K562 (cell line): ENCODE results near the gene TBC1D16. TPM values are rescaled to one million over a fixed set of nuclear protein-coding genes. Genes with fewer than 3 reads are reported as not detected.

Source experiments
- ATAC-seq: fragments of 200-7000 bp; cut with Tn5 transposase; 3 replicates; pipeline ENCODE4 v1.9.1; 2020; ENCODE audit warnings: moderate library complexity
- BruUV-seq: library from RNA; stranded (reverse); fragments of 400-500 nt; replicated peaks from 2 replicates; lab custom pipeline; 2021; lab: Mats Ljungman, UMichigan
- CTCF ChIA-PET: fragments of 300-600 bp; formaldehyde crosslinking; extraction: SDS; loops from one replicate; lab custom pipeline; 2021; ENCODE audit warnings: low intra/inter-chr PET ratio; lab: Yijun Ruan, JAX
- POLR2A ChIA-PET: fragments of 300-600, 350-650 bp; sonication (Branson Sonifier 250); formaldehyde crosslinking; extraction: SDS; loops from one replicate; lab custom pipeline; 2021; ENCODE audit warnings: antibody characterized with exemption, inconsistent platforms; lab: Yijun Ruan, JAX
- DNase-seq, 4 experiments: peaks; one replicate each; pipeline versions ENCODE4 v3.0.0 to v3.0.0-alpha.2; 2011 to 2018; ENCODE audit warnings: low spot score in 3 of 4, mixed read lengths in 3 of 4; ENCODE audit errors: extremely low read depth in 1 of 4
- FAIRE-seq: peaks from 2 replicates; lab custom pipeline; 2011; peaks lifted over from hg19 to GRCh38; lab: Jason Lieb, UNC
- H2AFZ ChIP-seq: 2 replicates; pipeline ENCODE4 v1.6.0; 2011; ENCODE audit warnings: low read depth, low read length, control low read depth, inconsistent platforms
- H3K27ac ChIP-seq: fragments of 200-600 bp; 3 replicates; pipeline ENCODE4 v1.8.0; 2011; ENCODE audit warnings: low read depth, mild to moderate bottlenecking, control low read depth, inconsistent platforms, low read length, moderate library complexity, mixed read lengths; ENCODE audit errors: extremely low read depth
- H3K27me3 ChIP-seq, 2 experiments: fragments of 300-600 bp in 1 of 2; 2 replicates in 1 of 2; 3 replicates in 1 of 2; pipeline versions ENCODE4 v1.6.0 to v1.8.0; 2011; ENCODE audit warnings: inconsistent platforms in 2 of 2, low read length in 2 of 2, mild to moderate bottlenecking in 1 of 2, mixed read lengths in 1 of 2, moderate library complexity in 1 of 2; ENCODE audit not compliant: control insufficient read depth in 2 of 2, insufficient read depth in 2 of 2
- H3K36me3 ChIP-seq: fragments of 300-600 bp; 3 replicates; pipeline ENCODE4 v1.8.0; 2011; ENCODE audit warnings: mild to moderate bottlenecking, low read length, inconsistent platforms; ENCODE audit not compliant: control insufficient read depth, insufficient read depth
- H3K4me1 ChIP-seq, 2 experiments: fragments of 200-600 bp in 1 of 2; replicated peaks in 1 of 2; 2 replicates in 1 of 2; 3 replicates in 1 of 2; pipeline versions ENCODE4 v1.5.1 to v1.8.0; 2011; ENCODE audit warnings: inconsistent platforms in 2 of 2, low read length in 2 of 2, mild to moderate bottlenecking in 1 of 2, mixed read lengths in 1 of 2, moderate library complexity in 1 of 2; ENCODE audit not compliant: control insufficient read depth in 2 of 2, insufficient read depth in 2 of 2
- H3K4me2 ChIP-seq: 2 replicates; pipeline ENCODE4 v1.6.1; 2011; ENCODE audit warnings: low read length, control low read depth, inconsistent platforms, mixed read lengths; ENCODE audit not compliant: insufficient read depth
- H3K4me3 ChIP-seq: fragments of 200-600 bp; sonication (generic), shearing (Covaris generic); 2 replicates; pipeline ENCODE4 v1.5.1; 2016; ENCODE audit warnings: control low read depth, inconsistent platforms
- H3K79me2 ChIP-seq: fragments of 200-600 bp; 3 replicates; pipeline ENCODE4 v1.8.0; 2011; ENCODE audit warnings: low read length, inconsistent platforms; ENCODE audit not compliant: control insufficient read depth, insufficient read depth
- H3K9ac ChIP-seq, 2 experiments: 2 replicates each; pipeline versions ENCODE4 v1.6.0 to v1.6.1; 2011; ENCODE audit warnings: low read depth in 2 of 2, low read length in 2 of 2, control low read depth in 1 of 2, inconsistent platforms in 1 of 2, mild to moderate bottlenecking in 1 of 2, mixed read lengths in 1 of 2; ENCODE audit not compliant: insufficient read depth in 1 of 2
- H3K9me1 ChIP-seq: one replicate; pipeline ENCODE4 v1.6.0; 2011; ENCODE audit warnings: inconsistent platforms, mild to moderate bottlenecking, low read length, moderate library complexity; ENCODE audit not compliant: control insufficient read depth, insufficient read depth
- H3K9me3 ChIP-seq: replicated peaks from 2 replicates; pipeline ENCODE4 v1.5.1; 2011; ENCODE audit warnings: low read depth, low read length, inconsistent platforms; ENCODE audit not compliant: control insufficient read depth, insufficient read depth
- H4K20me1 ChIP-seq: replicated peaks from 2 replicates; pipeline ENCODE4 v1.6.1; 2011; ENCODE audit warnings: low read length, inconsistent platforms, mixed read lengths; ENCODE audit not compliant: control insufficient read depth, insufficient read depth
- RFX1 ChIP-seq: fragments of 450-650 bp; IDR thresholded peaks from 2 replicates; pipeline ENCODE4 v1.6.1; 2016; ENCODE audit warnings: mild to moderate bottlenecking, moderate library complexity
- ZNF780A ChIP-seq: fragments of 250-450 bp; sonication (Bioruptor Pico); IDR thresholded peaks from 2 replicates; pipeline ENCODE4 v1.5.0; 2021; ENCODE audit warnings: mild to moderate bottlenecking
- WGBS: fragments of 100-300 bp; shearing (Covaris generic); methylation state at CpG from one replicate; pipeline ENCODE4 v1.1.6; 2016; ENCODE audit warnings: low coverage, mixed read lengths; ENCODE audit not compliant: insufficient coverage; ENCODE audit errors: missing lambda C conversion rate; 5-methylcytosine and 5-hydroxymethylcytosine counted together
- in situ Hi-C: fragments of 300-500 bp; cut with MboI; formaldehyde crosslinking; loops from 4 replicates; pipeline ENCODE4 v1.15.0; 2018; ENCODE audit warnings: inconsistent platforms, mixed read lengths
- intact Hi-C: fragments of 100-400 bp; cut with micrococcal nuclease; formaldehyde crosslinking; loops from 2 replicates; pipeline ENCODE4 v1.14.2; 2022
- polyA plus RNA-seq, 8 experiments: library from polyadenylated mRNA; depleted of rRNA in 4 of 8; stranded (reverse) in 5 of 8; unstranded in 3 of 8; fragments of >200 nt; fragmentation: Nextera tagmentation in 2 of 8; fragmentation: Illumina TruSeq in 1 of 8; extraction: Ambion mirVana in 2 of 8; extraction: Trizol in 1 of 8; gene quantifications; 2 replicates each; pipeline versions ENCODE4 v1.2.1 to v1.2.3, GENCODE V29; 2011 to 2014; ENCODE audit warnings: inconsistent platforms in 1 of 8, missing spikeins in 1 of 8
- total RNA-seq, 7 experiments: library from RNA; depleted of rRNA in 6 of 7; stranded (reverse); fragments of >200 nt in 6 of 7; fragmentation: Illumina TruSeq in 2 of 7; extraction: Trizol in 2 of 7; gene quantifications; 2 replicates each; pipeline versions ENCODE4 v1.2.1 to v1.2.3, GENCODE V29; 2011 to 2021; ENCODE audit warnings: low replicate concordance in 1 of 7
- TF ChIP-seq, protein P1 (sequence below): sonication (generic); formaldehyde crosslinking; IDR thresholded peaks from 2 replicates; pipeline ENCODE4 v1.8.0; 2023; ENCODE audit warnings: missing genetic modification reagents, mild to moderate bottlenecking, borderline replicate concordance
- TF ChIP-seq, protein P2 (sequence below): fragments of 450-650 bp; IDR thresholded peaks from 2 replicates; pipeline ENCODE4 v1.6.1; 2017; ENCODE audit warnings: mild to moderate bottlenecking, moderate library complexity
- TF ChIP-seq, protein P3 (sequence below): fragments of 450-650 bp; formaldehyde crosslinking; IDR thresholded peaks from 2 replicates; pipeline ENCODE4 v1.4.0; 2020; ENCODE audit warnings: mild to moderate bottlenecking, mixed read lengths
- TF ChIP-seq, protein P4 (sequence below): fragments of 250-450 bp; sonication (Bioruptor Pico); IDR thresholded peaks from 2 replicates; pipeline ENCODE4 v1.8.0; 2022; ENCODE audit warnings: inconsistent platforms
- TF ChIP-seq, protein P5 (sequence below), 2 experiments: fragments of 150-350 bp in 1 of 2; IDR thresholded peaks; 2 replicates each; pipeline ENCODE4 v1.6.1; 2012 to 2016; ENCODE audit warnings: low read depth in 2 of 2, low read length in 2 of 2, mild to moderate bottlenecking in 1 of 2, moderate library complexity in 1 of 2

TBC1D16 gene
- total and polyA plus RNA-seq, 9 of the 15 experiments (the other 6 are each of a cell fraction or from before 2014, with no cell fraction given), result 0.01 to 0.20 (median 0.03) TPM; not detected in 1

DNA sequence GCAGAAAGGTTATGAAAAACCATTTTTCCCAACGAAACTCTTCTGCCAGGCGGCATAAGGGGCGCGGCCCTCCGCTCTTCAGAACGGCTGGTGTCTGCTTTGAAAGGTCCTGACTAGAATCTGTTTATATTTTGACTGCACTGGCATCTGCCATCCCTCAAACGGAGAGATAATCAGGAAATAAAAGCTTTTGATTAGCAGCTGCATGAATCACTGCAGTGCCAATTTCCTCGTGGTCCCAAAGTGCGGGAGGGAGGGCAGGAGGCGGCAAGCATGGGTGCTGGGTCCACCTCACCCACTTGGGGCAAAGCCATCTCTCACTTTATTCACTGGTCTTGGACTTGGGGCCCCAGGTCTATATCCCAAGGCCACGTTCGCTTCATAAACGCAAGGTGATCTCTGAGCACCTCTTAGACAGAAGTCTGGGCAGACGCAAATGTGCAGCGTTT is 49.7 kb downstream of the TBC1D16 start:
- H3K4me1 ChIP-seq, result peaks cover 0 to 16% of the 10 kb centered on the region in 2 experiments; a peak in 2 of 5 replicates
- H3K27me3 ChIP-seq, result peaks cover 66 to 90% of the 10 kb centered on the region in 2 experiments
- WGBS, result 2% methylated on average over 15 of the region's 15 CpGs
- intact Hi-C loops (no loop called here), in situ Hi-C loops (no loop called here)
- H3K9me3 ChIP-seq, result no peaks in the 10 kb centered on the region
- BruUV-seq, result no TSS peak
- H3K9ac ChIP-seq, result no peak overlapping the region
- H3K79me2 ChIP-seq, result no peaks in the 10 kb centered on the region
- no peaks in the 10 kb centered on the region for H3K36me3 ChIP-seq
- H3K27ac ChIP-seq, result no peak overlapping the region
- no peak for ATAC-seq
- no peaks in the 10 kb centered on the region for H3K9me1 ChIP-seq
- ChIA-PET POLR2A (interaction anchor here (0.6 to 0.7 kb wide), 4 partner anchors 17 to 965 kb away, joined by 3 read pairs; no protein-coding TSS in a partner anchor), CTCF (no interaction called here)
- FAIRE-seq, result no peak
- no peak overlapping the region for H3K4me3 ChIP-seq
- H3K4me2 ChIP-seq, result no peak overlapping the region
- peaks cover 4% of the 10 kb centered on the region for H4K20me1 ChIP-seq
- TF ChIP-seq, protein P1, sequence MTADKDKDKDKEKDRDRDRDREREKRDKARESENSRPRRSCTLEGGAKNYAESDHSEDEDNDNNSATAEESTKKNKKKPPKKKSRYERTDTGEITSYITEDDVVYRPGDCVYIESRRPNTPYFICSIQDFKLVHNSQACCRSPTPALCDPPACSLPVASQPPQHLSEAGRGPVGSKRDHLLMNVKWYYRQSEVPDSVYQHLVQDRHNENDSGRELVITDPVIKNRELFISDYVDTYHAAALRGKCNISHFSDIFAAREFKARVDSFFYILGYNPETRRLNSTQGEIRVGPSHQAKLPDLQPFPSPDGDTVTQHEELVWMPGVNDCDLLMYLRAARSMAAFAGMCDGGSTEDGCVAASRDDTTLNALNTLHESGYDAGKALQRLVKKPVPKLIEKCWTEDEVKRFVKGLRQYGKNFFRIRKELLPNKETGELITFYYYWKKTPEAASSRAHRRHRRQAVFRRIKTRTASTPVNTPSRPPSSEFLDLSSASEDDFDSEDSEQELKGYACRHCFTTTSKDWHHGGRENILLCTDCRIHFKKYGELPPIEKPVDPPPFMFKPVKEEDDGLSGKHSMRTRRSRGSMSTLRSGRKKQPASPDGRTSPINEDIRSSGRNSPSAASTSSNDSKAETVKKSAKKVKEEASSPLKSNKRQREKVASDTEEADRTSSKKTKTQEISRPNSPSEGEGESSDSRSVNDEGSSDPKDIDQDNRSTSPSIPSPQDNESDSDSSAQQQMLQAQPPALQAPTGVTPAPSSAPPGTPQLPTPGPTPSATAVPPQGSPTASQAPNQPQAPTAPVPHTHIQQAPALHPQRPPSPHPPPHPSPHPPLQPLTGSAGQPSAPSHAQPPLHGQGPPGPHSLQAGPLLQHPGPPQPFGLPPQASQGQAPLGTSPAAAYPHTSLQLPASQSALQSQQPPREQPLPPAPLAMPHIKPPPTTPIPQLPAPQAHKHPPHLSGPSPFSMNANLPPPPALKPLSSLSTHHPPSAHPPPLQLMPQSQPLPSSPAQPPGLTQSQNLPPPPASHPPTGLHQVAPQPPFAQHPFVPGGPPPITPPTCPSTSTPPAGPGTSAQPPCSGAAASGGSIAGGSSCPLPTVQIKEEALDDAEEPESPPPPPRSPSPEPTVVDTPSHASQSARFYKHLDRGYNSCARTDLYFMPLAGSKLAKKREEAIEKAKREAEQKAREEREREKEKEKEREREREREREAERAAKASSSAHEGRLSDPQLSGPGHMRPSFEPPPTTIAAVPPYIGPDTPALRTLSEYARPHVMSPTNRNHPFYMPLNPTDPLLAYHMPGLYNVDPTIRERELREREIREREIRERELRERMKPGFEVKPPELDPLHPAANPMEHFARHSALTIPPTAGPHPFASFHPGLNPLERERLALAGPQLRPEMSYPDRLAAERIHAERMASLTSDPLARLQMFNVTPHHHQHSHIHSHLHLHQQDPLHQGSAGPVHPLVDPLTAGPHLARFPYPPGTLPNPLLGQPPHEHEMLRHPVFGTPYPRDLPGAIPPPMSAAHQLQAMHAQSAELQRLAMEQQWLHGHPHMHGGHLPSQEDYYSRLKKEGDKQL (CRISPR knock-in tag), result no peak
- TF ChIP-seq, protein P2, sequence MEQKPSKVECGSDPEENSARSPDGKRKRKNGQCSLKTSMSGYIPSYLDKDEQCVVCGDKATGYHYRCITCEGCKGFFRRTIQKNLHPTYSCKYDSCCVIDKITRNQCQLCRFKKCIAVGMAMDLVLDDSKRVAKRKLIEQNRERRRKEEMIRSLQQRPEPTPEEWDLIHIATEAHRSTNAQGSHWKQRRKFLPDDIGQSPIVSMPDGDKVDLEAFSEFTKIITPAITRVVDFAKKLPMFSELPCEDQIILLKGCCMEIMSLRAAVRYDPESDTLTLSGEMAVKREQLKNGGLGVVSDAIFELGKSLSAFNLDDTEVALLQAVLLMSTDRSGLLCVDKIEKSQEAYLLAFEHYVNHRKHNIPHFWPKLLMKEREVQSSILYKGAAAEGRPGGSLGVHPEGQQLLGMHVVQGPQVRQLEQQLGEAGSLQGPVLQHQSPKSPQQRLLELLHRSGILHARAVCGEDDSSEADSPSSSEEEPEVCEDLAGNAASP, result no peak
- TF ChIP-seq, protein P3, sequence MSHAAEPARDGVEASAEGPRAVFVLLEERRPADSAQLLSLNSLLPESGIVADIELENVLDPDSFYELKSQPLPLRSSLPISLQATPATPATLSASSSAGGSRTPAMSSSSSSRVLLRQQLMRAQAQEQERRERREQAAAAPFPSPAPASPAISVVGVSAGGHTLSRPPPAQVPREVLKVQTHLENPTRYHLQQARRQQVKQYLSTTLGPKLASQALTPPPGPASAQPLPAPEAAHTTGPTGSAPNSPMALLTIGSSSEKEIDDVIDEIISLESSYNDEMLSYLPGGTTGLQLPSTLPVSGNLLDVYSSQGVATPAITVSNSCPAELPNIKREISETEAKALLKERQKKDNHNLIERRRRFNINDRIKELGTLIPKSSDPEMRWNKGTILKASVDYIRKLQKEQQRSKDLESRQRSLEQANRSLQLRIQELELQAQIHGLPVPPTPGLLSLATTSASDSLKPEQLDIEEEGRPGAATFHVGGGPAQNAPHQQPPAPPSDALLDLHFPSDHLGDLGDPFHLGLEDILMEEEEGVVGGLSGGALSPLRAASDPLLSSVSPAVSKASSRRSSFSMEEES (CRISPR knock-in tag), result no peak
- TF ChIP-seq ZNF780A (CRISPR knock-in tag) (no peak), RFX1 (no peak)
- TF ChIP-seq, protein P4, sequence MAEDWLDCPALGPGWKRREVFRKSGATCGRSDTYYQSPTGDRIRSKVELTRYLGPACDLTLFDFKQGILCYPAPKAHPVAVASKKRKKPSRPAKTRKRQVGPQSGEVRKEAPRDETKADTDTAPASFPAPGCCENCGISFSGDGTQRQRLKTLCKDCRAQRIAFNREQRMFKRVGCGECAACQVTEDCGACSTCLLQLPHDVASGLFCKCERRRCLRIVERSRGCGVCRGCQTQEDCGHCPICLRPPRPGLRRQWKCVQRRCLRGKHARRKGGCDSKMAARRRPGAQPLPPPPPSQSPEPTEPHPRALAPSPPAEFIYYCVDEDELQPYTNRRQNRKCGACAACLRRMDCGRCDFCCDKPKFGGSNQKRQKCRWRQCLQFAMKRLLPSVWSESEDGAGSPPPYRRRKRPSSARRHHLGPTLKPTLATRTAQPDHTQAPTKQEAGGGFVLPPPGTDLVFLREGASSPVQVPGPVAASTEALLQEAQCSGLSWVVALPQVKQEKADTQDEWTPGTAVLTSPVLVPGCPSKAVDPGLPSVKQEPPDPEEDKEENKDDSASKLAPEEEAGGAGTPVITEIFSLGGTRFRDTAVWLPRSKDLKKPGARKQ (CRISPR knock-in tag), result no peak
- TF ChIP-seq, protein P5, sequence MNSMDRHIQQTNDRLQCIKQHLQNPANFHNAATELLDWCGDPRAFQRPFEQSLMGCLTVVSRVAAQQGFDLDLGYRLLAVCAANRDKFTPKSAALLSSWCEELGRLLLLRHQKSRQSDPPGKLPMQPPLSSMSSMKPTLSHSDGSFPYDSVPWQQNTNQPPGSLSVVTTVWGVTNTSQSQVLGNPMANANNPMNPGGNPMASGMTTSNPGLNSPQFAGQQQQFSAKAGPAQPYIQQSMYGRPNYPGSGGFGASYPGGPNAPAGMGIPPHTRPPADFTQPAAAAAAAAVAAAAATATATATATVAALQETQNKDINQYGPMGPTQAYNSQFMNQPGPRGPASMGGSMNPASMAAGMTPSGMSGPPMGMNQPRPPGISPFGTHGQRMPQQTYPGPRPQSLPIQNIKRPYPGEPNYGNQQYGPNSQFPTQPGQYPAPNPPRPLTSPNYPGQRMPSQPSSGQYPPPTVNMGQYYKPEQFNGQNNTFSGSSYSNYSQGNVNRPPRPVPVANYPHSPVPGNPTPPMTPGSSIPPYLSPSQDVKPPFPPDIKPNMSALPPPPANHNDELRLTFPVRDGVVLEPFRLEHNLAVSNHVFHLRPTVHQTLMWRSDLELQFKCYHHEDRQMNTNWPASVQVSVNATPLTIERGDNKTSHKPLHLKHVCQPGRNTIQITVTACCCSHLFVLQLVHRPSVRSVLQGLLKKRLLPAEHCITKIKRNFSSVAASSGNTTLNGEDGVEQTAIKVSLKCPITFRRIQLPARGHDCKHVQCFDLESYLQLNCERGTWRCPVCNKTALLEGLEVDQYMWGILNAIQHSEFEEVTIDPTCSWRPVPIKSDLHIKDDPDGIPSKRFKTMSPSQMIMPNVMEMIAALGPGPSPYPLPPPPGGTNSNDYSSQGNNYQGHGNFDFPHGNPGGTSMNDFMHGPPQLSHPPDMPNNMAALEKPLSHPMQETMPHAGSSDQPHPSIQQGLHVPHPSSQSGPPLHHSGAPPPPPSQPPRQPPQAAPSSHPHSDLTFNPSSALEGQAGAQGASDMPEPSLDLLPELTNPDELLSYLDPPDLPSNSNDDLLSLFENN (IDR thresholded peaks at IDR 0.05; ENCODE audit: low read depth in 2 of 2, low read length in 2 of 2), result no peak
- TF ChIP-seq, all 486 proteins: peak for 0
- no peak overlapping the region for H2AFZ ChIP-seq
- no peak for DNase-seq
